ENCODE measurements around the gene CEP126.
A peak's percentile ranks its signal among the peaks of the same experiment; 100 is the strongest.

The CEP126 gene

GRCh38 chr11:101914738-101915426 is at the start of gene CEP126:
Gene CEP126 (plus strand): TSS chr11:101915010. CDS start chr11:101915285, 275 bp downstream.
- Mint-ChIP-seq H3K4me1 (peaks cover 23% of the 10 kb centered on the region), H3K27me3 (peaks cover 9% of the 10 kb centered on the region), H3K9me3 (no peaks in the 10 kb centered on the region), H3K36me3 (no peaks in the 10 kb centered on the region), H3K27ac (peak within 1 kb of the TSS; percentile 79), H3K4me3 (peak within 1 kb of the TSS; percentile 85)
- peak; percentile 95 for DNase-seq
- CTCF ChIA-PET, result interaction anchor here (0.5 to 1.2 kb wide), 5 partner anchors 10 to 581 kb away, joined by 3 to 7 read pairs (median 4); no protein-coding TSS in a partner anchor

- no peaks in the 10 kb centered on the region for H3K4me1 Mint-ChIP-seq
- no peaks in the 10 kb centered on the region for H3K9me3 Mint-ChIP-seq
- no peak overlapping the region for H3K27ac Mint-ChIP-seq
- H3K36me3 Mint-ChIP-seq, result no peaks in the 10 kb centered on the region
- CTCF ChIA-PET, result no interaction called here
- H3K4me3 Mint-ChIP-seq, result no peak overlapping the region
- no peak for DNase-seq
- no peaks in the 10 kb centered on the region for H3K27me3 Mint-ChIP-seq
These were observed 48.0 kb upstream of the CEP126 start for GRCh38 chr11:101866619-101867491.

- no peaks in the 10 kb centered on the region for H3K27me3 Mint-ChIP-seq
- DNase-seq, result no peak
- H3K27ac Mint-ChIP-seq, result no peak overlapping the region
- H3K36me3 Mint-ChIP-seq, result no peaks in the 10 kb centered on the region
- H3K9me3 Mint-ChIP-seq, result no peaks in the 10 kb centered on the region
- CTCF ChIA-PET, result no interaction called here
- no peaks in the 10 kb centered on the region for H3K4me1 Mint-ChIP-seq
- no peak overlapping the region for H3K4me3 Mint-ChIP-seq
These were observed 46.9 kb upstream of the CEP126 start for GRCh38 chr11:101867951-101868350.

- H3K9me3 Mint-ChIP-seq, result no peaks in the 10 kb centered on the region
- CTCF ChIA-PET, result interaction anchor here (1.6 kb wide), 1 partner anchor 9 kb away, joined by 5 read pairs; no protein-coding TSS in a partner anchor
- no peak for DNase-seq
These were observed 44.3 kb upstream of the CEP126 start for GRCh38 chr11:101870510-101870909.

GRCh38 chr11:101872171-101872882 is 42.5 kb upstream of the CEP126 start:
- Mint-ChIP-seq H3K9me3 (no peaks in the 10 kb centered on the region), H3K36me3 (no peaks in the 10 kb centered on the region), H3K27me3 (peaks cover 7% of the 10 kb centered on the region), H3K27ac (no peak overlapping the region), H3K4me3 (no peak overlapping the region), H3K4me1 (no peaks in the 10 kb centered on the region)
- no peak for DNase-seq
- CTCF ChIA-PET, result no interaction called here

More at GRCh38 chr11:101870510-101870909, 44.3 kb upstream of the CEP126 start:
- H3K4me3 Mint-ChIP-seq, result no peak overlapping the region
- H3K27ac Mint-ChIP-seq, result no peak overlapping the region
- H3K36me3 Mint-ChIP-seq, result no peaks in the 10 kb centered on the region
- H3K4me1 Mint-ChIP-seq, result no peaks in the 10 kb centered on the region
- H3K27me3 Mint-ChIP-seq, result no peaks in the 10 kb centered on the region

GRCh38 chr11:101880222-101880621 is 34.6 kb upstream of the CEP126 start:
- CTCF ChIA-PET, result interaction anchor here (2.1 to 3.4 kb wide), 2 partner anchors 10 to 19 kb away, joined by 5 to 16 read pairs; no protein-coding TSS in a partner anchor
- Mint-ChIP-seq H3K36me3 (no peaks in the 10 kb centered on the region), H3K4me1 (no peaks in the 10 kb centered on the region), H3K27ac (no peak overlapping the region), H3K4me3 (no peak overlapping the region), H3K9me3 (no peaks in the 10 kb centered on the region), H3K27me3 (peaks cover 7% of the 10 kb centered on the region)
- no peak for DNase-seq

- CTCF ChIA-PET, result interaction anchor here (1.0 kb wide), 1 partner anchor 20 kb away, joined by 3 read pairs; no protein-coding TSS in a partner anchor
- Mint-ChIP-seq H3K9me3 (no peaks in the 10 kb centered on the region), H3K27ac (no peak overlapping the region)
These were observed 33.2 kb upstream of the CEP126 start for GRCh38 chr11:101881586-101881985.

GRCh38 chr11:101885631-101886030 is 29.2 kb upstream of the CEP126 start:
- no peak for DNase-seq
- CTCF ChIA-PET, result no interaction called here
- no peaks in the 10 kb centered on the region for H3K36me3 Mint-ChIP-seq
- H3K27me3 Mint-ChIP-seq, result peaks cover 5% of the 10 kb centered on the region
- H3K9me3 Mint-ChIP-seq, result no peaks in the 10 kb centered on the region
- H3K4me3 Mint-ChIP-seq, result no peak overlapping the region
- H3K27ac Mint-ChIP-seq, result no peak overlapping the region
- H3K4me1 Mint-ChIP-seq, result no peaks in the 10 kb centered on the region

More at GRCh38 chr11:101881586-101881985, 33.2 kb upstream of the CEP126 start:
- Mint-ChIP-seq H3K4me3 (no peak overlapping the region), H3K36me3 (no peaks in the 10 kb centered on the region), H3K27me3 (peaks cover 5% of the 10 kb centered on the region), H3K4me1 (no peaks in the 10 kb centered on the region)
- no peak for DNase-seq

GRCh38 chr11:101889767-101890166 is 25.0 kb upstream of the CEP126 start:
- no peak overlapping the region for H3K27ac Mint-ChIP-seq
- DNase-seq, result no peak
- CTCF ChIA-PET, result no interaction called here
- H3K27me3 Mint-ChIP-seq, result peaks cover 5% of the 10 kb centered on the region
- H3K9me3 Mint-ChIP-seq, result no peaks in the 10 kb centered on the region
- no peak overlapping the region for H3K4me3 Mint-ChIP-seq
- H3K36me3 Mint-ChIP-seq, result no peaks in the 10 kb centered on the region
- H3K4me1 Mint-ChIP-seq, result no peaks in the 10 kb centered on the region

- DNase-seq, result no peak
- Mint-ChIP-seq H3K27ac (no peak overlapping the region), H3K27me3 (no peaks in the 10 kb centered on the region), H3K9me3 (no peaks in the 10 kb centered on the region), H3K4me1 (no peaks in the 10 kb centered on the region), H3K36me3 (no peaks in the 10 kb centered on the region), H3K4me3 (no peak overlapping the region)
- CTCF ChIA-PET, result no interaction called here
These were observed 20.3 kb upstream of the CEP126 start for GRCh38 chr11:101894505-101894904.

- no peak for DNase-seq
- no peaks in the 10 kb centered on the region for H3K27me3 Mint-ChIP-seq
- CTCF ChIA-PET, result interaction anchor here (0.6 kb wide), 1 partner anchor 28 kb away, joined by 3 read pairs; no protein-coding TSS in a partner anchor
- no peaks in the 10 kb centered on the region for H3K9me3 Mint-ChIP-seq
- no peaks in the 10 kb centered on the region for H3K4me1 Mint-ChIP-seq
- no peaks in the 10 kb centered on the region for H3K36me3 Mint-ChIP-seq
- H3K4me3 Mint-ChIP-seq, result no peak overlapping the region
- H3K27ac Mint-ChIP-seq, result no peak overlapping the region
These were observed 7.0 kb upstream of the CEP126 start for GRCh38 chr11:101907815-101908214.

GRCh38 chr11:101909087-101909486 is 5.7 kb upstream of the CEP126 start:
- H3K4me3 Mint-ChIP-seq, result no peak overlapping the region
- CTCF ChIA-PET, result no interaction called here
- no peaks in the 10 kb centered on the region for H3K36me3 Mint-ChIP-seq
- H3K4me1 Mint-ChIP-seq, result no peaks in the 10 kb centered on the region
- no peak overlapping the region for H3K27ac Mint-ChIP-seq
- no peaks in the 10 kb centered on the region for H3K27me3 Mint-ChIP-seq
- DNase-seq, result no peak
- no peaks in the 10 kb centered on the region for H3K9me3 Mint-ChIP-seq

GRCh38 chr11:101912823-101913284 is 2.0 kb upstream of the CEP126 start:
- CTCF ChIA-PET, result interaction anchor here (1.5 kb wide), 1 partner anchor 95 kb away, joined by 5 read pairs; no protein-coding TSS in a partner anchor
- Mint-ChIP-seq H3K27me3 (peaks cover 9% of the 10 kb centered on the region), H3K9me3 (no peaks in the 10 kb centered on the region), H3K4me1 (peaks cover 23% of the 10 kb centered on the region), H3K36me3 (no peaks in the 10 kb centered on the region), H3K4me3 (no peak overlapping the region), H3K27ac (no peak overlapping the region)
- DNase-seq, result no peak

- no peak for DNase-seq
- no peak overlapping the region for H3K27ac Mint-ChIP-seq
- CTCF ChIA-PET, result interaction anchor here (1.5 kb wide), 1 partner anchor 95 kb away, joined by 5 read pairs; no protein-coding TSS in a partner anchor
- H3K4me1 Mint-ChIP-seq, result peaks cover 23% of the 10 kb centered on the region
- peak overlapping the region; percentile 9 for H3K4me3 Mint-ChIP-seq
- H3K9me3 Mint-ChIP-seq, result no peaks in the 10 kb centered on the region
- H3K36me3 Mint-ChIP-seq, result no peaks in the 10 kb centered on the region
- H3K27me3 Mint-ChIP-seq, result peaks cover 9% of the 10 kb centered on the region
These were observed 1.2 kb upstream of the CEP126 start for GRCh38 chr11:101913656-101914055.

Data from activated naive CD4-positive, alpha-beta T cell treated with anti-CD3 and anti-CD28 coated beads, Interleukin-2, amount 10 ng/mL, durations not matched to agents 7 days and 5 days (primary cell).